GM18508 (cell line): Measurements from ENCODE around the gene CHST4.
"Not testable (repeated sequence)": the region's sequence is repeated elsewhere in the genome, so short reads cannot be mapped to it uniquely, and the experiment has no call there.

Experiments
- ATAC-seq: cut with Tn5 transposase; IDR thresholded peaks from one replicate; pipeline ENCODE4 v1.9.1; 2021; ENCODE audit warnings: moderate number of reproducible peaks; ENCODE audit not compliant: insufficient read depth, unreplicated experiment

Gene CHST4

GRCh38 chr16:71520550-71520949 is 5.7 kb upstream of the CHST4 start:
- no peak for ATAC-seq

- ATAC-seq, result no peak
These were observed 1.4 kb upstream of the CHST4 start for GRCh38 chr16:71524566-71525553.

GRCh38 chr16:71528257-71528656 is 2.0 kb downstream of the CHST4 start:
- ATAC-seq, result no peak

- no peak for ATAC-seq
These were observed 2.6 kb downstream of the CHST4 start for GRCh38 chr16:71528863-71529262.

DNA sequence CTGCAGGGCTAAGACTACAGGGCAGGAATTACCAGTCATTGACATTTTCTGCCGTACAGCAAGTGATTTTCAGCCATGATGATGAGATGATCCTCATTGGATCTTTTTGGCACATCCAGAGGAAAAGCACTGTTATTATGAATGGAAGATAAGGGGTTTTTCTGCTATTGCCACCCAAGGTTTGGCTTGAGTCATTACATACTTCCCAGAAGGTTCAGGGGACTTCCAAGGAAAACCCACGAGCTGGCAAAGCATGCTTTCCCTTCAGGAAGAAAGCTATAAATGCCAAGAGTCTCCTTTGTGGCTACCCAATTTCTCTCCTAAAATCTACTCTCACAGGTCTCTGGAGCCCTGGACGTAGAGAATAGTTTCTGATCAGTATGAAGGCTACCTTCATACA is 6.1 kb downstream of the CHST4 start:
- ATAC-seq, result no peak

GRCh38 chr16:71536752-71537499 is 10.7 kb downstream of the CHST4 start:
- ATAC-seq, result no peak

DNA sequence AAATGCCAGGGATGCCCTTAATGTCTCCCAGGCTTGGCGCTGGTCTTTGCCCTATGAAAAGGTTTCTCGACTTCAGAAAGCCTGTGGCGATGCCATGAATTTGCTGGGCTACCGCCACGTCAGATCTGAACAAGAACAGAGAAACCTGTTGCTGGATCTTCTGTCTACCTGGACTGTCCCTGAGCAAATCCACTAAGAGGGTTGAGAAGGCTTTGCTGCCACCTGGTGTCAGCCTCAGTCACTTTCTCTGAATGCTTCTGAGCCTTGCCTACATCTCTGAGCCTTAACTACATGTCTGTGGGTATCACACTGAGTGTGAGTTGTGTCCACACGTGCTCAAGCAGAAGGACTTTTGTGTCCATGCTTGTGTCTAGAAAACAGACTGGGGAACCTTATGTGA is 11.4 kb downstream of the CHST4 start:
- ATAC-seq, result no peak

DNA sequence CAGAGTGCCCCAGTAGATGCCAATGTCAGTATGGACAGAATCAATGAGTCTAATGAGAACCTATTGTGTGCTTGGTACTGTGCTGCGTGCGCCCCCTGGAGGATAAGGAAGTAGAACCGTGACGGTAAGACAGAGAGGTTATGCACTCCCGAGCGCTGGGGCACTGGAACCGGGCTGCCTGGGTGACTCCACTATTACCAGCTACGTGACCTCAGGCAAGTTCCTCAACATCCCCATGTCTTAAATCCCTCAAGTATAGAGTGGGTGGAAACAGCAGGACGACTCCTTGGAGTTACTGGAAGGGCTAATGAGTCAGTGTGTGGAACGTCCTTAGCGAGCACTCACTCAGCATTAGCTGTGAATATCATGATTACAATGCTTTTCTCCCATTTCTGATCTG is 16.2 kb downstream of the CHST4 start:
- ATAC-seq, result no peak

GRCh38 chr16:71547168-71547567 is 20.9 kb downstream of the CHST4 start:
- ATAC-seq, result no peak

- ATAC-seq, result no peak
These were observed 26.7 kb downstream of the CHST4 start for GRCh38 chr16:71552698-71553503.

- ATAC-seq, result no peak
These were observed 29.1 kb downstream of the CHST4 start for GRCh38 chr16:71555230-71555891.

DNA sequence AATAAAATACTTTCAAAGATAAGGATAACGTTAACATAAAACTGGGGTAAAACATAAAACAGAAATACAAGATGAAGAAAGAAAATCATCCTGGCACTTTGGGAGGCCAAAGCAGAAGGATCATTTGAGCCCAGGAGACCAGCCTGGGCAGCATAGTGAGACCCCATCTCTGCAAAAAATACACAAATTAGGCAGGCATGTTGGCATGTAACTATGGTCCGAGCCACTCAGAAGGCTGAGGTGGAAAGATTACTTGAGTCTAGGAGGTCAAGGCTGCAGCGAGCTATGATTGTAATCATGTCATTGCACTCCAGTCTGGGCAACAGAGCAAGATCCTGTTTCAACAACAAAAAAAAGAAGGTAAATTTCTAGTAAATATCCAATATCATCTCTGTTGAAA is 31.1 kb downstream of the CHST4 start:
- ATAC-seq, result no peak

DNA sequence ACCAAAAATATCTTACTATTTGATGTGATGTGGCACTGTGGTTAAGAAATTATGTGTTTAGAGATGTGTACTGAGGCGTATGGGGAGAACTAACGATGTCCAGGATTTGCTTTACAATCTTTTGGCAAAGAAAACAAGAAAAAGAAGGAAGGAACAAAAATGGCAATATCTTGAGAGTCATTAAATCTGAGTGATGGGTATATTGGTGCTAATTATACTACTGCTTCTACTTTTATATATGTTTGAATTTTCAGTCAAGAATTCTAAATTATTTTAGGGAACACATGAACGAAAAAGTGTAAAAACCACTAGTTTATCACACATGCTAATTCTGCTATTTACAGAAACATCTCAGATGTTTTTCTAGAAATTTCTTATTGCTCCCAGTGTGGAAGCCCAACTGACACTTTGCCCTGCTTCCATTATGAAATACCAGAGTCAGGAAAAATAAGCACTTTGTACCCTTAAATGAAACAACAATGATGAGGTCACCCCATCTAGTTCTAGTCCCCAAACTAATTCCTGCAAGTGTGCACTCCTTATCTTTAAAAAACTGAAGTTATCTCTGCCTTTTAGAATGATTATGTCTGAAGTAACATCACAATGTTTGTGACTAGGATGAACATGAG is 31.8 kb downstream of the CHST4 start:
- ATAC-seq, result no peak

DNA sequence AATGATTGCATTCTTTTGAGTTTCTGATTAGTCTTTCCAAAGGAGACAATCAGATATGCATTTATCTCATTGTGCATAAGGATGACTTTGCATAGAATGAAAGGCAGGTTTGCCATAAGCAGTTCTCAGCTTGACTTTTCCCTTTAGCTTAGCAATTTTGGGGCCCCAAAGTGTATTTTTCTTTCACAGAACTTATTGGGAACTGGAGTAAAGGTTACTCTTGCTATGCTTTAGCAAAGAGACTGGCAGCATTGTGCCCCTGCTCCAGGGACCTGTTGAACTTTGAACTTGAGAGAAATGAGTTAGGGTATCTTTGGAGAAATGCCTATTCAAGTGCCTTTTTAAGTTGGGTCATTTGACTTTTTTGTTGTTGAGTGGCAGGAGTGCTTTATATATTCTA is 33.6 kb downstream of the CHST4 start:
- ATAC-seq, result no peak

GRCh38 chr16:71561886-71562285 is 35.7 kb downstream of the CHST4 start:
- ATAC-seq, result not testable (repeated sequence)

DNA sequence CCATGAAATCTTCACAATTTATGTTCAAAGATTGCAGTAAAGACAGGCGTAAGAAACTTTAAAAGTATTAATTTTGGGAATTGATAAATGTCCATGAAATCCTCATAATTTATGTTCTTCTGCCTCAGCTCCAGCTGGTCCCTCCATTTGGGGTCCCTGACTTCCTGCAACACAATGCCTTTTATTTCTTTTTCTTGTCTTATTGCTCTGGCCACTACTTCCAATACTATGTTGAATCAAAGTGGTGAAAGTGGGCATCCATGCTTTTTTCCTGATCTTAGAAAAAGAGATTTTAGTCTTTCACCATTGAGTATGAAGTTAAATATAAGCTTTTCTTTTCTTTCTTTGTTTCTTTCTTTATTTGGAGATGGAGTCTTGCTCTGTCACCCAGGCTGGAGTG is 36.3 kb downstream of the CHST4 start:
- no peak for ATAC-seq

- peak; percentile 87 for ATAC-seq
These were observed 38.2 kb downstream of the CHST4 start for GRCh38 chr16:71564335-71564967.

DNA sequence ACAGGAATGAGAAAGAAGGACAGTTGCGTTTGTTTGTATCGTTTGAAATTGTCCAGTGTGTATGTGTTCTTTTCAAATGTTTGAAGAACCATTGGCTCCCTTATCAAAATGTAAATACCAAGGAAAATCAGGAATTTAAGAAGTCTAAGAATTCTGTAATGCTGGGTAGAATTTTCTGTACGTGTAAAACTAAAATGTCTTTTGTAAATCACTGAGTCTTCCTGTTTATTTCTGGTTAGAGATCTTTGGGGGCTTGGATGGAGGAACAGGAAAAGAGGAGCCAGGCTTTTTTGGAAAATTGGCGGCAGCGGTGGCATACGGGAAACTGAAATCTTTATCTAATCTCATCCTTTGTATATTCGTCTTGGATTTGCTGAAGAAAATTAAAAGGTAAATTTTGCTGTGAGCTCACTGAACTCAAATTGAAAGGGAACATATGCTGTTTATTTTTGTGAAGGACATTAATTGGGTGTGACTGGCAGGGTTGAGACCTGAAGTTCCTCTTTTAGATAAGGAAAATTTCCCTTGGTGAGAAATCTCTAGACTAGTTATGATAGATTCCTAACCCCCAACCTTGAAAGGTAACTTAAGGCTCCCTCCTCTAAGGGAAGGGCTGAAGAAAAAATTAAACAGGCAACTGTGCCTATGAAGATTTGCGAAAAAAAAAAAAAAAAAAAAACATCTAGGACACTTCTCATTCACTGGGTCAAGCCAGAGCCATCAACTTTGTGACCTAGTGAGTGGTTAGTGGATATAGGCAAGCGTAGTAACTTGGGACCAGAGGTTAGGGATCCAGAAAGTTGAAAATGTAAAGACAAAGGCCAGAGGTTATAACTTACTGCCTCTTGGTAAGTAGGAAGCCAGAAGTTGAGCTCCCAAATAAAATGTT is 39.8 kb downstream of the CHST4 start:
- no peak for ATAC-seq
